Thymus (tissue), 11 donors: ENCODE measurements around the gene RPS6KA4. TPM values are rescaled to one million over a fixed set of nuclear protein-coding genes. Genes with fewer than 3 reads are reported as not detected.
"Not testable (repeated sequence)": the region's sequence is repeated elsewhere in the genome, so short reads cannot be mapped to it uniquely, and the experiment has no call there.

Source experiments
- DNase-seq, 9 donors: peaks; one replicate each; pipeline ENCODE4 v3.0.0-alpha.2; 2013; ENCODE audit warnings: low spot score in 9 of 9, low read depth in 6 of 9, missing footprints in 1 of 9
- H3K27ac ChIP-seq, 2 donors: one replicate each; pipeline ENCODE4 v1.5.1; 2013; ENCODE audit warnings: control low read depth in 1 of 2, low read depth in 1 of 2, low read length in 1 of 2, mild to moderate bottlenecking in 1 of 2, moderate library complexity in 1 of 2
- H3K27me3 ChIP-seq, 2 donors: one replicate each; pipeline ENCODE4 v1.5.1; 2013; ENCODE audit warnings: low read length in 1 of 2; ENCODE audit not compliant: control insufficient read depth in 2 of 2, insufficient read depth in 1 of 2
- H3K36me3 ChIP-seq, 2 donors: one replicate each; pipeline ENCODE4 v1.5.1; 2013; ENCODE audit warnings: low read length in 1 of 2, mild to moderate bottlenecking in 1 of 2, moderate library complexity in 1 of 2; ENCODE audit not compliant: control insufficient read depth in 2 of 2, insufficient read depth in 2 of 2
- H3K4me1 ChIP-seq, 2 donors: one replicate each; pipeline ENCODE4 v1.5.1; 2013; ENCODE audit warnings: low read length in 2 of 2; ENCODE audit not compliant: control insufficient read depth in 2 of 2, insufficient read depth in 2 of 2
- H3K4me3 ChIP-seq, 2 donors: one replicate each; pipeline ENCODE4 v1.5.1; 2013; ENCODE audit warnings: low read length in 2 of 2, control low read depth in 1 of 2, mild to moderate bottlenecking in 1 of 2
- H3K9me3 ChIP-seq, 2 donors: one replicate each; pipeline ENCODE4 v1.5.1; 2013; ENCODE audit warnings: low read length in 1 of 2, mild to moderate bottlenecking in 1 of 2; ENCODE audit not compliant: control insufficient read depth in 2 of 2, insufficient read depth in 1 of 2
- WGBS: extraction: QIAGEN DNeasy Blood & Tissue Kit; methylation state at CpG from one replicate; pipeline ENCODE4 v1.1.7; 2013; 5-methylcytosine and 5-hydroxymethylcytosine counted together
- polyA plus RNA-seq: library from polyadenylated mRNA; stranded (reverse); fragments of 200-250 nt; gene quantifications from one replicate; pipeline ENCODE4 v1.2.3, GENCODE V29; 2013
- total RNA-seq: library from RNA; stranded (reverse); fragments of 120-200 nt; gene quantifications from one replicate; pipeline ENCODE4 v1.2.4, GENCODE V29; 2013
- donor health status: healthy.

RPS6KA4 gene
- total and polyA plus RNA-seq, 2 donors = 17.8 to 24.6 TPM

GRCh38 chr11:64409707-64410403 lies 50.9 kb downstream of the RPS6KA4 start:
- no peak for DNase-seq
- Histone ChIP-seq H3K4me1 (peaks cover 0 to 13% of the 10 kb centered on the region in 2 donors), H3K27me3 (no peaks in the 10 kb centered on the region), H3K27ac (no peak overlapping the region), H3K36me3 (no peaks in the 10 kb centered on the region), H3K9me3 (no peaks in the 10 kb centered on the region), H3K4me3 (no peak overlapping the region)
- WGBS = 72% methylated on average over 16 of the region's 16 CpGs

- no peak overlapping the region for H3K27ac ChIP-seq
- H3K9me3 ChIP-seq = peaks cover 0 to 4% of the 10 kb centered on the region in 2 donors
- 95% methylated on average over 7 of the region's 7 CpGs for WGBS
- peaks cover 0 to 18% of the 10 kb centered on the region in 2 donors for H3K4me1 ChIP-seq
- no peaks in the 10 kb centered on the region for H3K27me3 ChIP-seq
- no peaks in the 10 kb centered on the region for H3K36me3 ChIP-seq
- DNase-seq = no peak
- H3K4me3 ChIP-seq = no peak overlapping the region
Measured at GRCh38 chr11:64410404-64410734, 51.4 kb downstream of the RPS6KA4 start.

DNA sequence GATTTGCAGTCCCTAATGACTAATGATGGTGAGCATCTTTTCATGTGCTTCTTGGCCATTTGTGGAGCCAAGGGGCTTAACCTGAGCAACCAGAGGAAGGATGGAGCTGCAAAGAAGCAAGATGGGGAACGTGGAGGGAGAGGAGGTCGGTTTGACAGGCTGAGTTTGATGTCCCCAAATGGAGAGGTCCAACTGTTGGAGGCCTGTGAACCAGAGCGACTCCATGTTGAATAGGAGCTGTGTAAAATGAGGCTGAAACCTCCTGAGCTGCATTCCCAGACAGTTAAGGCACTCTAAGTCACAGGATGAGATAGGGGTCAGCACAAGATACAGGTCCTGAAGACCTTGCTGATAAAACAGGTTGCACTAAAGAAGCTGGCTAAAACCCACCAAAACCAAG lies 54.5 kb downstream of the RPS6KA4 start:
- no peak for DNase-seq
- WGBS = 92% methylated on average over 3 of the region's 3 CpGs
- Histone ChIP-seq H3K36me3 (no peaks in the 10 kb centered on the region), H3K4me3 (no peak overlapping the region), H3K4me1 (peaks cover 0 to 20% of the 10 kb centered on the region in 2 donors), H3K27me3 (no peaks in the 10 kb centered on the region), H3K27ac (no peak overlapping the region), H3K9me3 (peaks cover 4 to 18% of the 10 kb centered on the region in 2 donors)

DNA sequence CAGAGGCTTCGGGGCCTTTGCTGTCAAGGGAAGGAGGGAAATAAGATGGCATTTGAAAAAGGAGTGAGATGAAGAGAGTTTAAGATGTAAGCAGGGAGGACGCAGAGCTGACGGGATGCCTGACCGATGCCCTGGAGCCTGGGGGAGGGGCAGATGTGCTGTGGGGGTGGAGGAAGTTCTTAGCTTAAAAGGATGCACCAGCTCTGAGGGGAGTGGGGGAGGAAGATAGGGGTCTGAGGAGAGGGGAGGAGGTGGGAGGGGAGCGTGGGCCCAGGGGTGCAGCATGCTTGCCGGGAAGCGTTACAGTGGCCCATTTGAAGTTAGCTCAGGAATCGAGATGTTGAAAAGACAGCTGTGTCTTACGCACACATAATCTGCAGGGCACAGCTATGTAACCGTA lies 56.3 kb downstream of the RPS6KA4 start:
- Histone ChIP-seq H3K27ac (no peak overlapping the region), H3K9me3 (peaks cover 4 to 18% of the 10 kb centered on the region in 2 donors), H3K4me1 (peaks cover 0 to 12% of the 10 kb centered on the region in 2 donors), H3K36me3 (no peaks in the 10 kb centered on the region), H3K27me3 (no peaks in the 10 kb centered on the region), H3K4me3 (no peak overlapping the region)
- 93% methylated on average over 10 of the region's 10 CpGs for WGBS
- no peak for DNase-seq

- WGBS = 80% methylated on average over 9 of the region's 9 CpGs
- no peak overlapping the region for H3K27ac ChIP-seq
- H3K36me3 ChIP-seq = no peaks in the 10 kb centered on the region
- peaks cover 0 to 9% of the 10 kb centered on the region in 2 donors for H3K4me1 ChIP-seq
- DNase-seq = no peak
- H3K4me3 ChIP-seq = no peak overlapping the region
- H3K27me3 ChIP-seq = no peaks in the 10 kb centered on the region
- peaks cover 4 to 18% of the 10 kb centered on the region in 2 donors for H3K9me3 ChIP-seq
Measured at GRCh38 chr11:64415996-64416728, 57.2 kb downstream of the RPS6KA4 start.

- WGBS = 90% methylated on average over 7 of the region's 7 CpGs
Measured at GRCh38 chr11:64418233-64418632, 59.3 kb downstream of the RPS6KA4 start.

DNA sequence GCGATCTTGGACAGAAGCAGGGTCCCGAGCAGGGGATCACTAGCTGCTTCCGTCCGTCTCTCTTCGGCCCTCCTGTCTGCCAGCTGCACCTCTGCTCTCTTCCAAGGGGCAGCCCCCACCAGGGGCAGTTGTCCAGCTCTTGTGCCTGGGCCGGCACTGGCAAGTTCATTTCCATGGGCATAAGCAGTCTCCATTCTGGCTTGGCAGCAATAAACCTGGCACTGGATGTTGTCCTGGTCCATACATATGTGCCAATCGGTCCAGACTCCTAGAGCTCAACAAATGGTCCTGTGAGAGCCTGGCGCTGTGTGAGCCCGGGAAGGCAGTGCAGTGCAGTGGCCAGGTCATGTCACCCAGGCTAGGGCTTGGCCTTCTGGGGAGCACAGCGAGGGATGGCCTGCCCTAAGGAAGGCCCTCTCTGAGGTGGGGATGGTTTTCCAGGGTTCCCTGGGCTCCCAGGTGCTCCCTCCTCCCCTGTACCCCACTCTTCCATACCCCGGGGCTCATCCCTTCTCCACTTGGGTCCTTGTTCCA lies 60.4 kb downstream of the RPS6KA4 start:
- peaks cover 0 to 9% of the 10 kb centered on the region in 2 donors for H3K4me1 ChIP-seq
- 96% methylated on average over 11 of the region's 11 CpGs for WGBS
- no peak overlapping the region for H3K27ac ChIP-seq
- no peak overlapping the region for H3K4me3 ChIP-seq
- peaks cover 4 to 22% of the 10 kb centered on the region in 2 donors for H3K9me3 ChIP-seq
- DNase-seq = no peak
- H3K27me3 ChIP-seq = no peaks in the 10 kb centered on the region
- H3K36me3 ChIP-seq = no peaks in the 10 kb centered on the region

More at GRCh38 chr11:64418233-64418632, 59.3 kb downstream of the RPS6KA4 start:
- not testable (repeated sequence) for H3K4me1 ChIP-seq, H3K27ac ChIP-seq, DNase-seq, H3K4me3 ChIP-seq, H3K36me3 ChIP-seq, H3K27me3 ChIP-seq
- H3K9me3 ChIP-seq = peaks cover 4 to 22% of the 10 kb centered on the region in 2 donors

GRCh38 chr11:64419818-64420485 lies 61.0 kb downstream of the RPS6KA4 start:
- H3K4me3 ChIP-seq = no peak overlapping the region
- WGBS = 93% methylated on average over 8 of the region's 8 CpGs
- no peak for DNase-seq
- H3K4me1 ChIP-seq = peaks cover 0 to 6% of the 10 kb centered on the region in 2 donors
- H3K27ac ChIP-seq = no peak overlapping the region
- no peaks in the 10 kb centered on the region for H3K27me3 ChIP-seq
- no peaks in the 10 kb centered on the region for H3K36me3 ChIP-seq
- peaks cover 4 to 22% of the 10 kb centered on the region in 2 donors for H3K9me3 ChIP-seq
